ENCODE measurements around the gene EPPIN. TPM values are rescaled to one million over a fixed set of nuclear protein-coding genes. Genes with fewer than 3 reads are reported as not detected.

Gene EPPIN
- total and polyA plus RNA-seq, 2 of the 8 experiments (the other 6 are each of a cell fraction or from before 2014, with no cell fraction given), result 0.06 TPM; not detected in 1

DNA sequence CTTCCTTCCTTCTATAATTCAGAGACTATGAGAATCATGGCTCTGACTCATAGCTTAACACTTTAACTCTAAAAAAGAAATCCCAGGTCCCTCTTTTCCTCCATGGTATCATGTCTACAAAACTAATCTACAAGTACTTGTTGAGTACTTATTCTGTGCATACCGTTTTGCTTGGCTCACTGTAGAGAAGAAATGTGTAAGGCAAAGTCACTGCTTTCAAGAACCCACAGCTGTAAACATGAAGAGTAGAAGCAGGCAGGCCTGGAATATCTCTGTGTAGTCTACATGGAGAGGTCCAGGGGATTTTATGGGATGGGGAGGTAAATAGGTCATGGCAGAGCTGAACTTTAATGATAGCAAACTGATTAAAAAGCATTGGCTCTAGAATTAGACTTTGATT lies 45.6 kb downstream of the EPPIN start:
- no peak overlapping the region for H3K4ac ChIP-seq (replicated peaks; ENCODE audit: insufficient read length, low read depth, low read length)
- no peak for TF ChIP-seq HDAC2 (IDR thresholded peaks at IDR 0.05; ENCODE audit: borderline replicate concordance in 1 of 2, low read depth in 2 of 2, low read length in 2 of 2)
- TF ChIP-seq CBX8 (IDR thresholded peaks at IDR 0.05; ENCODE audit: borderline replicate concordance, low read depth, low read length), result no peak
- no peak for TF ChIP-seq GABPA (IDR thresholded peaks at IDR 0.05; ENCODE audit: borderline replicate concordance, insufficient read depth, low read length)

More for the DNA sequence above, 45.6 kb downstream of the EPPIN start:
- no peaks in the 10 kb centered on the region for H3K79me2 ChIP-seq (ENCODE audit: control insufficient read depth in 1 of 2, insufficient read depth in 2 of 2, low read length in 2 of 2)
- H2BK20ac ChIP-seq (ENCODE audit: low read length), result no peak overlapping the region
- no peak overlapping the region for H2BK15ac ChIP-seq (ENCODE audit: low read length)
- H2BK12ac ChIP-seq (ENCODE audit: low read depth, low read length), result no peak overlapping the region
- H3K36me3 ChIP-seq (ENCODE audit: control insufficient read depth in 2 of 4, insufficient read depth in 4 of 4, low read length in 3 of 4), result no peaks in the 10 kb centered on the region
- no peak overlapping the region for H2AFZ ChIP-seq (ENCODE audit: low read length)
- FAIRE-seq (no peak), DNase-seq (ENCODE audit: low read depth in 1 of 2, low spot score in 2 of 2) (no peak)
- no peak overlapping the region for H2AK5ac ChIP-seq (ENCODE audit: low read depth, low read length)
- H3K9me3 ChIP-seq (ENCODE audit: insufficient read depth in 2 of 2, low read depth in 1 of 2, low read length in 1 of 2), result no peaks in the 10 kb centered on the region
- CTCF ChIA-PET (ENCODE audit: partially characterized antibody), result interaction anchor here (1.1 to 3.0 kb wide), 2 partner anchors 270 to 389 kb away, joined by 3 to 13 read pairs; no protein-coding TSS in a partner anchor
- H3K79me1 ChIP-seq (ENCODE audit: low read depth, low read length), result no peaks in the 10 kb centered on the region
- WGBS, 2 experiments (ENCODE audit: extremely low coverage in 1 of 2, insufficient coverage in 1 of 2, insufficient read length in 1 of 2, insufficient replicate concordance in 2 of 2, low coverage in 1 of 2, low lambda C conversion rate in 2 of 2, missing lambda C conversion rate in 1 of 2), result 85% methylated on average over 1 of the region's 1 CpG; no CpG with 5 or more reads in 1 of the 2 experiments
- H3K9ac ChIP-seq (replicated peaks in 1 of 4; ENCODE audit: extremely low read depth in 1 of 4, low read depth in 3 of 4, low read length in 3 of 4), result no peak overlapping the region
- no peak overlapping the region for H4K5ac ChIP-seq (ENCODE audit: insufficient read length, low read depth, low read length)
- H3K27ac ChIP-seq (ENCODE audit: low read depth, low read length), result no peak overlapping the region
- no peaks in the 10 kb centered on the region for H3K23me2 ChIP-seq (ENCODE audit: low read depth, low read length)
- no peak overlapping the region for H4K91ac ChIP-seq (replicated peaks; ENCODE audit: insufficient read length, low read length)
- no peaks in the 10 kb centered on the region for H3K27me3 ChIP-seq (replicated peaks in 1 of 4; ENCODE audit: control insufficient read depth in 3 of 4, extremely low read depth in 1 of 4, insufficient read depth in 3 of 4, low read length in 3 of 4)
- H3K23ac ChIP-seq (ENCODE audit: insufficient read length), result no peak overlapping the region
- H3K18ac ChIP-seq (ENCODE audit: extremely low read depth, low read length), result no peak overlapping the region
- H3K4me3 ChIP-seq (ENCODE audit: extremely low read depth in 1 of 4, insufficient read depth in 2 of 4, low read depth in 3 of 4, low read length in 4 of 4), result no peak overlapping the region
- no peak overlapping the region for H4K8ac ChIP-seq (ENCODE audit: extremely low read depth, insufficient read depth, low read length)
- H3K4me1 ChIP-seq (replicated peaks in 1 of 4; ENCODE audit: control insufficient read depth in 3 of 4, insufficient read depth in 4 of 4, low read length in 3 of 4), result 0 out of 7 replicates have a peak, but pooled peaks cover 0 to 3% (median 0%) of the 10 kb centered on the region in 4 experiments
- no peak overlapping the region for H3K56ac ChIP-seq (replicated peaks; ENCODE audit: insufficient read length, low read depth, low read length)
- no peaks in the 10 kb centered on the region for H4K20me1 ChIP-seq (replicated peaks in 1 of 2; ENCODE audit: control insufficient read depth in 1 of 2, insufficient read depth in 2 of 2, low read length in 2 of 2)
- no peak overlapping the region for H3K14ac ChIP-seq (ENCODE audit: insufficient read length)
- H3K4me2 ChIP-seq (ENCODE audit: insufficient read depth in 1 of 2, low read depth in 2 of 2, low read length in 2 of 2), result no peak overlapping the region
- no peak overlapping the region for H2BK120ac ChIP-seq (replicated peaks; ENCODE audit: low read depth, low read length)
- POLR2A ChIA-PET (ENCODE audit: partially characterized antibody), result no interaction called here
- H2BK5ac ChIP-seq (ENCODE audit: low read depth, low read length), result no peak overlapping the region
